Thyroid gland (tissue), 4 donors: ENCODE results near the gene C15orf61. TPM values are rescaled to one million over a fixed set of nuclear protein-coding genes. Genes with fewer than 3 reads are reported as not detected.

Experiments used
- DNase-seq, 2 donors: peaks; one replicate each; pipeline ENCODE4 v3.0.0-alpha.2; 2019
- H3K27ac ChIP-seq, 3 donors: fragments of 200-600 bp; sonication (generic); 1 replicate in 2 of 3; 2 replicates in 1 of 3; pipeline ENCODE4 v1.5.1; 2016 to 2019; ENCODE audit warnings: mild to moderate bottlenecking in 1 of 3, moderate library complexity in 1 of 3
- H3K27me3 ChIP-seq: fragments of 200-600 bp; sonication (generic); one replicate; pipeline ENCODE4 v1.5.1; 2019
- H3K36me3 ChIP-seq, 2 donors: fragments of 200-600 bp; sonication (generic); one replicate each; pipeline ENCODE4 v1.5.1; 2016 to 2019
- H3K4me1 ChIP-seq, 2 donors: fragments of 200-600 bp; sonication (generic); one replicate each; pipeline ENCODE4 v1.5.1; 2017 to 2019
- H3K4me3 ChIP-seq, 3 donors: fragments of 200-600 bp; sonication (generic); replicated peaks in 1 of 3; 1 replicate in 2 of 3; 2 replicates in 1 of 3; pipeline ENCODE4 v1.5.1; 2016; ENCODE audit warnings: mild to moderate bottlenecking in 1 of 3
- H3K9me3 ChIP-seq: fragments of 200-600 bp; sonication (generic); one replicate; pipeline ENCODE4 v1.5.1; 2017
- CTCF ChIP-seq, 6 experiments: fragments of 200-600 bp in 3 of 6; fragments of 450-650 bp in 3 of 6; sonication (generic) in 3 of 6; IDR thresholded peaks; one replicate each; pipeline ENCODE4 v1.5.1; 2016 to 2019; ENCODE audit warnings: antibody characterized with exemption in 6 of 6, mild to moderate bottlenecking in 2 of 6, inconsistent platforms in 1 of 6, moderate library complexity in 1 of 6
- POLR2A ChIP-seq, 2 donors: fragments of 450-650 bp; IDR thresholded peaks; one replicate each; pipeline ENCODE4 v1.6.1; 2017; ENCODE audit warnings: antibody characterized with exemption in 2 of 2, mild to moderate bottlenecking in 2 of 2, moderate library complexity in 1 of 2
- WGBS, 2 donors: methylation state at CpG; one replicate each; pipeline ENCODE4 v1.1.5; 2017; 5-methylcytosine and 5-hydroxymethylcytosine counted together
- intact Hi-C: fragments of 100-400 bp; cut with DNase I; formaldehyde crosslinking; loops from one replicate; pipeline ENCODE4 v1.15.1; 2023
- total RNA-seq, 4 donors: library from RNA; depleted of rRNA; stranded (reverse); fragments of >200 nt; gene quantifications; one replicate each; pipeline ENCODE4 v1.2.3, GENCODE V29; 2016

Gene C15orf61
- total RNA-seq, 4 donors from 2014 or later: 2.8 to 14.9 (median 7.9) TPM

GRCh38 chr15:67544475-67544874 lies 23.5 kb downstream of the C15orf61 start:
- 97 to 99% methylated on average over 3 of the region's 3 CpGs for WGBS, 2 donors
- peaks cover 12 to 16% of the 10 kb centered on the region in 2 donors for H3K4me1 ChIP-seq
- H3K4me3 ChIP-seq: no peak overlapping the region
- no peak overlapping the region for H3K27ac ChIP-seq
- H3K9me3 ChIP-seq: no peaks in the 10 kb centered on the region
- no peak for TF ChIP-seq POLR2A (IDR thresholded peaks at IDR 0.05)
- TF ChIP-seq CTCF (IDR thresholded peaks at IDR 0.05): no peak
- intact Hi-C loops: no loop called here
- no peaks in the 10 kb centered on the region for H3K36me3 ChIP-seq
- H3K27me3 ChIP-seq: no peaks in the 10 kb centered on the region
- DNase-seq: no peak

GRCh38 chr15:67545864-67546263 lies 24.9 kb downstream of the C15orf61 start:
- TF ChIP-seq POLR2A (IDR thresholded peaks at IDR 0.05) (no peak), CTCF (IDR thresholded peaks at IDR 0.05) (no peak)
- intact Hi-C loops: no loop called here
- no peak for DNase-seq
- WGBS, 2 donors: 61 to 77% methylated on average over 3 of the region's 3 CpGs
- no peaks in the 10 kb centered on the region for H3K36me3 ChIP-seq
- no peak overlapping the region for H3K4me3 ChIP-seq
- peaks cover 12 to 16% of the 10 kb centered on the region in 2 donors for H3K4me1 ChIP-seq
- no peaks in the 10 kb centered on the region for H3K27me3 ChIP-seq
- H3K27ac ChIP-seq: no peak overlapping the region
- H3K9me3 ChIP-seq: no peaks in the 10 kb centered on the region

- Histone ChIP-seq H3K4me1 (peaks cover 7 to 11% of the 10 kb centered on the region in 2 donors), H3K4me3 (no peak overlapping the region), H3K9me3 (no peaks in the 10 kb centered on the region), H3K36me3 (no peaks in the 10 kb centered on the region), H3K27me3 (no peaks in the 10 kb centered on the region), H3K27ac (no peak overlapping the region)
- WGBS, 2 donors: 94 to 97% methylated on average over 2 of the region's 2 CpGs
- intact Hi-C loops: no loop called here
- DNase-seq: no peak
- no peak for TF ChIP-seq POLR2A (IDR thresholded peaks at IDR 0.05)
- TF ChIP-seq CTCF (IDR thresholded peaks at IDR 0.05): no peak
These were observed 26.1 kb downstream of the C15orf61 start for GRCh38 chr15:67547064-67547463.

GRCh38 chr15:67547836-67548235 lies 26.9 kb downstream of the C15orf61 start:
- H3K4me3 ChIP-seq: no peak overlapping the region
- peaks cover 7 to 11% of the 10 kb centered on the region in 2 donors for H3K4me1 ChIP-seq
- DNase-seq: no peak
- intact Hi-C loops: no loop called here
- no peak for TF ChIP-seq CTCF (IDR thresholded peaks at IDR 0.05)
- TF ChIP-seq POLR2A (IDR thresholded peaks at IDR 0.05): no peak
- H3K27me3 ChIP-seq: no peaks in the 10 kb centered on the region
- no peaks in the 10 kb centered on the region for H3K9me3 ChIP-seq
- WGBS, 2 donors: 71 to 79% methylated on average over 3 of the region's 3 CpGs
- no peaks in the 10 kb centered on the region for H3K36me3 ChIP-seq
- no peak overlapping the region for H3K27ac ChIP-seq

- DNase-seq: no peak
- Histone ChIP-seq H3K9me3 (no peaks in the 10 kb centered on the region), H3K36me3 (no peaks in the 10 kb centered on the region), H3K27me3 (no peaks in the 10 kb centered on the region), H3K27ac (no peak overlapping the region), H3K4me1 (peaks cover 7 to 9% of the 10 kb centered on the region in 2 donors), H3K4me3 (no peak overlapping the region)
- 80 to 88% methylated on average over 2 of the region's 2 CpGs for WGBS, 2 donors
- TF ChIP-seq CTCF (IDR thresholded peaks at IDR 0.05): no peak
- TF ChIP-seq POLR2A (IDR thresholded peaks at IDR 0.05): no peak
- intact Hi-C loops: no loop called here
These were observed 27.4 kb downstream of the C15orf61 start for GRCh38 chr15:67548236-67548852.
